Erythroblast (primary cell): ENCODE results near the gene PLXNB1.

ENCODE experiments used
- GATA1 ChIP-seq: IDR thresholded peaks from 2 replicates; pipeline ENCODE4 v1.6.1; 2011; ENCODE audit warnings: low read depth, mild to moderate bottlenecking, control low read depth, low read length, moderate library complexity
- POLR2A ChIP-seq: IDR thresholded peaks from 2 replicates; pipeline ENCODE4 v1.6.1; 2011; ENCODE audit warnings: mild to moderate bottlenecking, low read length

- TF ChIP-seq POLR2A (no peak), GATA1 (no peak)
These were observed 40.4 kb upstream of the PLXNB1 start for GRCh38 chr3:48470286-48470685.
